Pons (tissue), 1 donor: Measurements from ENCODE around the gene RASSF8.

Experiments
- DNase-seq: peaks from one replicate; pipeline ENCODE4 v3.0.0-alpha.2; 2016; ENCODE audit warnings: low spot score

Gene RASSF8

DNA sequence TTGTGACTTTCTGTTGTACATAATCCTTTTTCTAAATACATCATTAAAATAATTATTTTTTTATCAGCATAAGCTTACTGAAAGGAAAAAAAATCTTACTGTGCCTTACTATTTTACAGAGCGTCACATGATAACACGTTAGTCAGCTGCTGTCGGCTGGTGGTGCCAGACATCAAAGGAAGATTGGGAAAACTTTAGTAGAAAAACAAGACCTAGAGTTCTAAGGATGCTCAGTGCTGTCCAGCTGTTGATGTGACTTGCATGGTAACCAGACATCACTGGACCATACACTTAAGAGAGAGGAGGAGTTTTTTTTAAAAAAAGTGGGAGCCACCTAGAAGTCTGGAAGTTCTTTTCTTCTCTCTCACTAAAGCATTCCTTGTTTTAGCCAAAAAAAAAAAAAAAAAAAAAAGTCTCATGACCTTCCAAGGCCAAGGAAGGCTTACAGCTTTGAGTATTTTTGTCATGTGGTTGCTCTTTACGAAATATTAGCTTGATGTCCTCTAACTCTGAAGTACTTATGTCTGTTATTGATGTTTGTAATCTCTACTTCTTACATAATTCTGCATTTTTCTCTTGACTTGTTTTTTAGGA lies 4.5 kb downstream of the RASSF8 start:
- DNase-seq: no peak

DNA sequence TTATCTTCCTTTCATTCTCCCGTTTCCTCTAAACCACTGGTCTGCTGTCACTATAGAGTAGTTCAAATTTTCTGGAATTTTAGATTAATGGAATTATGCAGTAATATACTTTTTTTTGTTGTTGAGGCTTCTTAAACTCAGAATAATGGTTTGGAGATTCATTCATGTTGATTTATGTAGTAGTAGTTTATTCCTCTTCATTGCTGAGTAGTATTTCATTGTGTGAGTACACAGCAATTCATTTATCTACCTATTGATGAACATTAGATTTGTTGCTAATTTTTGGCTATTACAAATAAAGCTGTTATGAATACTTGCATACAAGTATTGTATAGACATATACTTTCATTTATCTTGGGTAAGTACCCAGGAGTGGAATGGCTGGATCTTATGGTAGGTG lies 7.2 kb downstream of the RASSF8 start:
- no peak for DNase-seq

DNA sequence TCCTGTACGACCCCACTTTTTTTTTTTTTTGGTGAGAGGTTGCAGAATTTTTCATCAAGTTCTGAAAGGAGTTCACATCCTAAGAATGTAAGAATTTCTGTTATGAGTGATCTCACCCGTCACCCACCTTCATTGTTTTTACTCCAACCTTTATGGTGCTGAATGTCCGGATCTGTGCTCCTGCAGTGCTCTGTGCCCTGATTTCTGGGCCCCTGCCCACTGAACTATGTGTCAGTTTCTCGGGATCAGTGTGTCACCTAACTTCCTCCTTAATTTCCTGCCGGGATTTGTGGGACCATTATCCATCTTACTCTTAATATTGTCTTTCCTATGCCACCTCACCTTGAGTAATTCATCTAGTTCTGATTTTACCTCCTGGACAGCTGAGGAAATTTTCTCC lies 11.6 kb downstream of the RASSF8 start:
- DNase-seq: no peak

DNA sequence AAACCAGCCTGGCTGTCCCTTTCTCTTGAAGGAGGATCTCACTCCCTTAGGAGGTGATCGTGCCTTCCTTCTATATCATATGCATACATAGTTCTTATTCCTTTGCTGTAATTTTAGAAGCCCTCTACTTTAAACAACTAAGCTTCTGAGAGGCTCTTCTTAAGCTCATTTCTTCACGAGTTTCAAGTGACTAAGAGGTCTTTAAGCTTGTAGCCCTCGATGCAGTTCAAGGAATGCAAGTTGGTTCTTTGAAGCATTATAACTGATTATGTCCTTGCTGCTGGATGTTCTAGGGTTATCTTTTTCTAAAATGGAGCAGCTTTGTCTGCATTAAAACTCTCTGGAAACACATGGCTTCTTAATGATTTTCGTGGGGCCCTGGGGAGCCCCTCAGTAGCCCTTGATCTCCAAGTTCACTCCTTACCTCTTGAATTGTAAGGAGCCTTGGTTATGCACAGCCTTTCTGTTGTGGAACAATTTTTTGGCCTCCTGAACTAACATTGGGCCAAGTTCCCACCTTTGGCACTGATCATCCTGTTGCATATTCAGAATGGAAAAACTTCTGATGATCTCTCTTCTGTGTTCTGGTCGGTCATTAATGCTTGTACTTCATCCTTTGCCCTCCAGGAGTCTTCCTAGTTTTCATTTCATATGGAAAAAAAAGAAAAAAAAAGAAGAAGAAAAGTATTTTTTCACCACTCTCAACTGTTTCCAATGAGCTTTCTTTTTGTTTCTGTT lies 12.6 kb downstream of the RASSF8 start:
- no peak for DNase-seq

DNA sequence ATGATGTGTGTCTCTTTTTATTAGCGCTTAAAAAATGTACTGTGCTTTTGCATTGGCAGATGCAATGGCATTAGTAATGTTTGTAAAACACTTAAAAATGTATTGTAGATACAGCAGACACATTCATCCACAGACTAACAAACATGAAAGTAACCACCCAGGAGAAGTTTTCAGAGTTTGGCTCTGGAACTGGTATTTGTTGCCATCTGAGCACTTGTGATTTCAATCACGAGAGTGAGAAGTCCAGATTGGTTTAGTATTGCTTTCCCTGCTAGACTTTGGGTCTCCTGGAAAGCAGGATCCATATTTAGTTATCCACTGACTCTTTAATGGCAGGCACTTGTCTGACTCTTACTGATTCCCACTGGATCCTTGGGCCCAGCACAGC lies 13.2 kb downstream of the RASSF8 start:
- DNase-seq: no peak

DNA sequence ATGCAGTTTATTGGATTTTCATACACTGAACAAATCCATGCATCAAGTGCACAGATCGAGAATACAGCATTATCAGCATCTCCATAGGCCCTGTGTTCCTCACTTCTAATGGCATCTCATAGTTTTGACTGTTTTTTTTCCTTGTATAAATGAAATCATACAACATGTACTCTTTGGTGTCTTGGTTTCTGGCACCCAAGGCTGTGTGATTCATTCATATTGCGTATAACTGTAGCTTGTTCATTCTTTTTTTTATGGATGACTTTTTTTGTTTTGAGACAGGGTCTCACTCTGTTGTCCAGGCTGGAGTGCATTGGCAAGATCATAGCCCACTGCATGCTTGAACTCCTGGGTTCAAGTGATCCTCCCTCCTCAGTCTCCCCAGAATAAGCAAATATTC lies 14.3 kb downstream of the RASSF8 start:
- no peak for DNase-seq

DNA sequence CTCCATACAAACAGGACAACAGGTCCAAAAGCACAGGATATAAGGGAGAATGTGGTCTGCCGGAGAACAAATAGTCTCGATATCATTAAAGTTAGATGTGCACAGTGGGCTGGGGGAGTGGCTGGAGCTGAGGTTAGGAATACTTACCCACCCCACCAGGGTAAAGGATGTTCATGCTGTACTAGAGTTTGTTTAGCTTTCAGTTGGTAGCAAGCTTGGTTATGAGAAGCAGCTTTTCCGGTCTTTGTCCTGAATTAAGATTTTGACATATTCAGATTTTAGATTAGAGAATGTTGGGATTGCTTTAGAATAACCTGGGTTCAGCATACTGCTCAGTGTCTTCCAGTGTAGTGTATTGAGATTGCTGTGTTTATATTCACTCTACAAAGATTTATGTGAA lies 16.7 kb downstream of the RASSF8 start:
- no peak for DNase-seq

DNA sequence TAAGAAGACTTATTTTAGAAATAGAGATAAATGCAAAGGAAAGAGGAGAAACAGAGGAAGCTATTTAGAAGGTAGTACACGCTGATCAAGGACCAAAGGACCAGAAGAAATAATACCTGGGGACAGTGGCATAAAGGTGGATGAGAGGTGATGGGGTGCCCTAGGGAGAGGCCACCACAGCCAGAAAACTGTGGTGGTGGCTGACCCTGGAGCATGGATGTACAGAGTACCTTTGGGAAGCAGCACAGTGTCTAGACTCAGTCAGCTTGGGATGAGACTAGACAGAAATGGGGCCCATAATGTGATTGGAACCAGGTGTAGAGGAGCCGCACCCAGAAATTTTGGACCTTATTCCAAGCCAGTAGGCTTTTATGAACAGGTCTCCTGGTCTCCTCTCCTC lies 17.2 kb downstream of the RASSF8 start:
- no peak for DNase-seq

DNA sequence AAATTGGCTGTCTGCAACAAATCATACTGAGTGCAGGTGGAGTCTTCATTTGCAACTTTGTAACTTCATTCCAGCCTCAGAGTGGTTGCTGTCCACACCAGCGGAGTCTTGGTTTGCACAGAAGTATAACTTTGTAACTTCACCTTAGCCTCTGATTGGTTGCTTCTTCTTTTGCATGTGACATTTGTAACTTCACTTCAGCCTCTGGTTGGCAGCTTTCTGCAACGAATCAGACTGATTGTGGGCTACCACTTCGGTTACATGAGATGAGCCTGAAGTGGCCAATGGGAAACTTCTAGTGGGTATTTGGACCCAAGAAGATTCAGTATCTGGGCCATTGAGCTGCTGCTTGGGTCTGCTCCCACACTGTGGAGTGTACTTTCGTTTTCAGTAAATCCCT lies 17.8 kb downstream of the RASSF8 start:
- DNase-seq: no peak

DNA sequence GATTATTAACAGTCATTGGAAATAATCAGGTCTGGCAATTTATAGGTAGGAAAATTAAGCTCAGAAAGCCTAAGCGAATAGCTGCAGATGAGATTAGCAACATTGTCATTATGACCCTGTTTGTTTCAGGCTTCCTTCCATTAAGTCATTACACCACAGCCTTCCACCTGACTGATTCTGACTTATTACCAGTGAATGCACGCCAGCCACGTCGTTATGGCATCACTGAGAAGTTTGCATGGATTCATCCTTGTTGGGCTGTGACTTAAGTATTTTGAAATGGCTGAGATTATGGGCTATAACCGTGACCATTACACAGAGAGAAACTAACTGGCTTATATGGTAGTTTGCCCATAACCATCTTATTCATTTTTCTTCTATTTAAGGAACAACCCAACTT lies 18.6 kb downstream of the RASSF8 start:
- no peak for DNase-seq

DNA sequence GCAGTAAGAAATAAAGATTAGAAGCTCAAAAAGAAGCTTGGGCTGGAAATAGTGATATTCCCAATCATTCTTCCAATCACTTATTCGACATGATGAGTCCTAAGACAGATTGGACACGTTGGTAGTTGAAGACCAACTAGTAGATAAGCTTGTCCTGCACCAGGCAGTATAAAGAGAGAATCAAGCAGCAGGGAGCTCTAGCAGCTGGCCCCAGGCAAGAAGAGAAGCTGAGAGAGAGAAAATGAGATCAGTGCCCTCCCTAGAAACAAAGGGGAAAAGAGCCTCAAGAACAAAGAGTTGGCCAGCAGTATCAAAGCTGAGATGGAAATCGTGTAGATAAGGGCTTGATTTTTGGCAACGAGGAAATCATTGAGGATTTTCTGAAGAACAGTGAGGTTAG lies 20.6 kb downstream of the RASSF8 start:
- DNase-seq: no peak

DNA sequence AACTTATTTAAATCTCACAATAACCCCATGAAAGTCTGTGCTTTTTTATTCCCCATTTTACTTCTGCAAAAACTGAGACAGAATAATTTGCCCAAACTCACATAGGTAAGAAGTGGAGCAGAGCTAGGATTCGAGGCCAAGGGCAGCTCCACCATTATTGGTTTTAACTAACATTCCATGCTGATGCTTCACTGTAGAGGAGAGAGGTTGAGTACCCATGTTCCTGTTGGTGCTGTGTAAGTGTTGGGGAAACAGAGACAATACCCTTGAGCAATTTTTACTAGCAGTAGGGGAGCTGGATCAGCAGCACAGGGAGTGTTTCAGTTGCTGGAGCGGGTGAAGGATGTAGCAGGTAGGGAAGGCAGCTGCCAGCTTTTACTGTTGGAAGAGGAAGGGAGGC lies 21.1 kb downstream of the RASSF8 start:
- DNase-seq: no peak

DNA sequence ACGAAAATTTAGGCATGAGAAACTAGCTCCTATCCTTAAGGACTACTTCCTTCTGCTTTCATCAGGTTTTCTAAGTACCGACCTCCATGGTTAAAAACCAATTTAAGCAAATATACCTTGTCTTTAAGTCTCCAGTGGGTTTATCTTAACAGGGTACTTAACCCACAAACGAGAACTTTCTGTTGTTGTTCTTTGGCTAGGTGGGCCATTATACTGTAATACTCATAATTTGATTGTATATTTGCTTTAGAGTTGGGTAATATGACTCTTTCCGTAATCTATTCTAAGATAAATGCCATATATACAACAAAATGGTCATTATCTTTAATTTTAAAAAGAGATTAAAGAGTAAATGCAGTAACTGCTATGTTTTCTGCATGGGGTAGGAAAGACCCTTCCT lies 21.6 kb downstream of the RASSF8 start:
- no peak for DNase-seq

DNA sequence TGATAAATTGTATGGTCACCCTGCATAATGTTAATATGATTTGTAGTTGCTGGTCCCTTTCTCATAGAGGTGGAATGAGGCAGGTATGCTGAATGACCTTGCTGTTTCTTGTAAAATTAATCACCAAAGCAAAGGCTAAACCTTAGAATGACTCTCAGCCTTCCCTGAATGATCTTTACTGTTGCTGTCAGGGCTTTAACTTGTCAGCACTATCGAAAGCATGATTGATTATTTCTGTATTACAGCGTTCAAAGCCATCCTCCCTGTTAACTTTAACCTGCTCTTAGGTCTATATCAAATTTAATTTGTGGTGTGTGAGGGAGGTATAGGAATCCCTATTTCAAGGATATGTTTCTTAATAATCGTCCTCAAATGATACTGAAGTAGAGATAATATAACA lies 23.1 kb downstream of the RASSF8 start:
- no peak for DNase-seq

DNA sequence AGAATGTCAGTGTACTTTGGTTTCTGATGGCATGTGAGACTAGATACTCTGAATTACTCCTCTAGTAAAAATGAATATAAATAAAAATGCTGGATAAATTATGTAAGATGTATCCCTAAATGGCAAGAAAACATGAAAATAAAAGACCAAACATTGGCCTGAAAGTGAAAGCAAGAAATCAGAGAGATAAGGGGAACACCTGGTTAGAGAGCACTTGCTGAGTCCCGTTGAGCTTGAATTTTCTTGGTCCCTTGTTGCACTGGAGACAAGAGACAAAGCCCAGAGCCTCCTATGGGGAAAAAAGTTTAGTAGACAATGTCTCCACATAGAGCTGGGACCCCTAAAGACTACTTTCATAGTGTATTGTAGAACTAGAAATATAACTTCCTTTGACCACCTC lies 23.9 kb downstream of the RASSF8 start:
- no peak for DNase-seq

DNA sequence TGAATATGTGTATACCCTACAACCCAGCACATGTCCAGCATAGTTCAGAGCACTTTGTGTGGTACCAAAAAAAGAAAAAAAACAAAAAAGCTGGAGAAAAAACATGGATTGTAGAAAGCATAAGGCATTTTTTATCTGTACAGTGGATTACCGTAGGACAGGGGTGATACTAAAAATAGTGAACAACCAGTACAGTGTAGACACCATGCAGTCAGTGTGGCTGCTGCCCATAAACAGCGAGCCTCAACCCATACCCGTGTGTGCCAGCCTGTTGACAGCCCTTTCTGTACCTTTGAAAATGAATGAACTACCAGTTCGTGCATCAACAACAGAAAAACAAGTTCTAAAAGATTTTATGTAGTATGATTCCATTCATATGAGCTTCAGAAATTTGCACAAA lies 25.1 kb downstream of the RASSF8 start:
- no peak for DNase-seq

DNA sequence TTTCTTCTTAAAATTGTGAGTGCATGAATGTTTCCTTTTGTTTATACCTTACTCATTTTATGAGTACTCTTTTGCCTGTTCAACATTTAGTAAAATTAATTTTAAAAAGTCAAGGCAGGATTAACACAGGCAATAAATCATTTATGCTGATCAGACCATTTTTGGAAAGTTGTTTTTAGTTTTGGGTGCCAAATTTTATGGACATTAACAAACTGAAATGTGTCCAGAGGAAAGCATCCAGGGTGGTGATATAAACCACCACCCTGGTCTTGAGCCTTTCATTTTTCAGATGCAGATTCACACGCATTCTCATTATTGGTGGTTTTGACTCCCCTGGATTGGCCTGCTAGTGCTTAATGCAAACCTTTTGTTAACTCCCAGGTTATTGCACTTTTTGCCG lies 26.3 kb downstream of the RASSF8 start:
- DNase-seq: no peak

DNA sequence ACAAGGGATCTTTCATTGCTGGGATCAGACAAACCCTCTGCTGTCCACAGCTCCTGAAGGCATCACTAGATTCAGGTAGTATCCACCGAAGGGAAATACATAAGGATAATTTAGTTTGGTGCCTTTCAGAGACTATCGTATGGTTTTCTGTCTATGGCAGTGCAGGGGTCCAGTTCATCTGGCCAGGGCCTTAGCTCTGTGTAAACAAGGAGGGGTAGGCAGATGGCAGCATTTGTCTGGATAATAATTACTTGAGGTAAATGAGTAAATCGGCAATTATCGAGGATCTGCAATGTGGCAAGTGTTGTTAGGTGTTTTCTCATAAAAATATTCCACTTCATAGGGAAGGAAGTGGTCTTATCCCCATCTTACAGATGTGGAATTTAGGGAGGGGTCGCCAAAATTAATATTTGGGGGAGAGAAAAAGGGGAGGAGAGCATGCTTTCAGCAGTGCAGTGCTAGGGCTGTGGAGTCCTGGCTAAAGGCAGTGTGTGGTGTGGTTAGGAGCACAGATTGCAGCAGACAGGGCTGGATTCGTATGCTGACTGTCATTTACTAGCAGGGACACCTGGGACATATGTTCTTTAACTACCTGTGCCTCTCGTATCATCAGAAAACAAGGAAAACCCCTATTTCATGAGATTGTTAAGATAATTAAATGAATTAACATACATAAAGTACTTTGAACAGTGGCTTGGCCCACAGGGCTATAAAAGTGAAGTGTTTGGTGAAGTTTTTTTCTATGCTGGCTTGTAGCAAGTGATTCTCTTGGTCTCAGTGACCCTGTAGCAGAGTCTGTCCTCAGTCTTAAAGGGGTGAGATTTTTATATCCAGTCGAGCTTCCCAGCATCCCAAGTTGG lies 27.1 kb downstream of the RASSF8 start:
- DNase-seq: no peak

DNA sequence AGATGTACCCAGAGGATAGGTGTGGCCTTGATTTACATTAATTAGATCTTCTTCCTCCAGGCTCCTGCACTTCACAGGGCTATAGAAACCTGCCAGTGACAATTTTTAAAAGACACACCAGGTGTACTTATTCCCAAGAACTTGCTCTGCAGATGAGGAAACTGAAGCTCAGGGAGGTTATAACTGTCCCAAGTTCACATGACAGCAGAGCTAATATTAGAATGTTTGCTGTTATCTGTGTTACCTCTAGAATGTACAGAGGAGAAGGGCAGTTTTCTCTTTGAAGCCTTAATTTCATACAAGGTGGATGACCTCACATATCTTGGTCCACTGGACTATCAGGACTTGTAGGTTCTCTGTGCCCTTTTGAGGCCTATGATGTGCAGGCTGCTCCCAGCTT lies 27.7 kb downstream of the RASSF8 start:
- no peak for DNase-seq

DNA sequence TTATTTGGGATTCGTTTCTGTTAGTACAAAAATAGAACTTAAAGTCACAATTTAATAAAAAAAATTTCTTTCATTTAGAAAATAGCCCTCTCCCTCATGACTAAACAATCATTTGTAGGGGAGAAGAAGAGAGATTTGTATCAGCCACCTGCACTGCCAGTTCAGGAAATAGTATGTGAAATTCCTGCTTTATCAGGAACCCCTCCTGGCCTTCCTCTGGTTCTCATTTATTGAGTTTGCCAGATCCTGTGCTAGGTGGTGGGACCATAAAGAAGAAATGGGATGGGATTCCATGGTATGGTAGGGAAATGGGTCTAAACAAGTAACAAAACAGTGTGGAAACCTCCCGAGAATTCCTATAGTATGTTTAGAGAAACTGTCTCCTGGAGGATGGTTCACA lies 30.0 kb downstream of the RASSF8 start:
- no peak for DNase-seq

DNA sequence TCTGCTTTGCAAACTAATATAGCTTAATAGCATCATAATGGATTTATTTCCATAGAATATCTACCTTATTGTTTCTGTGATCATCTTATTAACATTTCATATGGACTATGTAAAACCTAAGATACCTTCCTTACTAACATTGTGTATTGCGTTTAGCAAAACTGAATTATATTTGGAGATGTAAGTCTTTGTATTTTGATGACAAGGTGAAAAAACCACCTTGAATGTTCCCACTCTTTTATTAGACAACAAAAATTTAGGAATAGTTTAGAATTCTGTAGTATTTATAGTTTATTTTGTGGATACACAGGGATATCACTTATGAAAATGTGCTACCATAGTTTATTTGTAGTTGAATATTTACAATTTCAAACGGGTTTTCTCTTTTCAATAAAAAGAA lies 32.0 kb downstream of the RASSF8 start:
- DNase-seq: no peak

DNA sequence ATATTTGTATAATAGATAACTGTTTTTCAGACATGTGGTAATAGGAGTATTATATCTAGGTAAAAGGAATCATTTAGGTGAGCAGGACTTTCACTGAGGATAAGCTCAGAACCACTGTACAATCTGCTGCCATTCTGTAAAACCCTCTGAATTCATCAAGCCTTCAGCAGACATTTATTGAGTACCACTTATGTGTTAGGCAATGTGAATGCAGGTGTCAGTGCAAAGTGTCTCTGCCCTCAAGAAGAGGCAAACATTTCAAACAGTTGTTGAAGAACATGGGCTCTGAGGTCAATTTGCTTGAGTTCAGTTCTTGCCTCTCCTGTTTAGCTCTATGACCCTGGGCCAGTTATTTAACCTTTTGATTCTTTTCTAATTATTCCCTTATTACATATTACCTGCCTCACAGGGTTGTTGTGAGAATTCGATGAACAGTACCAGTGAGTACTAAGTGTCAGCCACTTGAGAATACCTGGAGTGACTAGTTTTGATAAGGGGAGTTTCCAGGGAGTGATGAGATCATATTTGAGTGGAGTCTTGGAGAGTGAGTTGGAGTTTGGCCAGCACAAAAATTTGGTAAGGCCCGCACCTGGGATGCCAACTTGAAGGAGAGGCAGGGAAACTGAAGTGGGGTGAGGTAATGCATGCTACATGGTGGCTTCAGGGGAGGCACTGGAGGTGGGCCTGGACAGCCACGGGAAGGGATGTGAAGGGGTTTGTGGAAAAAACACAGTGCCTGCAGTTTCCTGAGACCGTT lies 33.7 kb downstream of the RASSF8 start:
- DNase-seq: no peak
